Measurements from ENCODE around the gene RAD17. TPM values are rescaled to one million over a fixed set of nuclear protein-coding genes. Genes with fewer than 3 reads are reported as not detected.
A peak's percentile ranks its signal among the peaks of the same experiment; 100 is the strongest.

The RAD17 gene
- total and polyA plus RNA-seq, 2 experiments from 2014 or later, result 26.0 to 29.0 TPM

DNA sequence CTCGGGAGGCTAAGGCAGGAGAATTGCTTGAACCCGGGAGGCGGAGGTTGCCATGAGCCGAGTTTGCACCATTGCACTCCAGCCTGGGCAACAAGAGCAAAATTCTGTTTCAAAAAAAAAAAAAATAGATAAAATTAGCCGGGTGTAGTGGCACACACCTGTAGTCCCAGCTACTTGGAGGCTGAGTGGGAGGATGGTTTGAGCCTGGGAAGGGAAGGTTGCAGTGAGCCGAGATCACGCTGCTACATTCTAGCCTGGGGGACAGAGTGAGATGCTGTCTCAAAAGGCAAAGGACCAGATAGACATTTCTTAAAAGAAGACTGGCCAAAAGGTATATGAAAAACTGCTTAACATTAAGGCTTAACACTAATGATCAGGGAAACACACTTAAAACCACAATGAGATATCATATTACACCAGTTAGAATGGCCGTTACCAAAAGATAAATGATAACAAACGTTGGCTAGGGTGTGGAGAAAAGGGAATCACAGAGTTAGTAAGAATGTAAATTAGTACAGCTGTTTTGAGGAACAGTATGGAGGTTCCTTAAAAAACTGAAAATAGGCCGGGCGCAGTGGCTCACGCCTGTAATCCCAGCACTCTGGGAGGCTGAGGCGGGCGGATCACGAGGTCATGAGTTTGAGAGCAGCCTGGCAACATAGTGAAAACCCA is 35.2 kb downstream of the RAD17 start:
- H3K36me3 ChIP-seq, result peaks cover 35% of the 10 kb centered on the region
- no peak overlapping the region for H3K4me3 ChIP-seq
- no peaks in the 10 kb centered on the region for H3K9me3 ChIP-seq (ENCODE audit: low read depth)
- TF ChIP-seq, protein P1, sequence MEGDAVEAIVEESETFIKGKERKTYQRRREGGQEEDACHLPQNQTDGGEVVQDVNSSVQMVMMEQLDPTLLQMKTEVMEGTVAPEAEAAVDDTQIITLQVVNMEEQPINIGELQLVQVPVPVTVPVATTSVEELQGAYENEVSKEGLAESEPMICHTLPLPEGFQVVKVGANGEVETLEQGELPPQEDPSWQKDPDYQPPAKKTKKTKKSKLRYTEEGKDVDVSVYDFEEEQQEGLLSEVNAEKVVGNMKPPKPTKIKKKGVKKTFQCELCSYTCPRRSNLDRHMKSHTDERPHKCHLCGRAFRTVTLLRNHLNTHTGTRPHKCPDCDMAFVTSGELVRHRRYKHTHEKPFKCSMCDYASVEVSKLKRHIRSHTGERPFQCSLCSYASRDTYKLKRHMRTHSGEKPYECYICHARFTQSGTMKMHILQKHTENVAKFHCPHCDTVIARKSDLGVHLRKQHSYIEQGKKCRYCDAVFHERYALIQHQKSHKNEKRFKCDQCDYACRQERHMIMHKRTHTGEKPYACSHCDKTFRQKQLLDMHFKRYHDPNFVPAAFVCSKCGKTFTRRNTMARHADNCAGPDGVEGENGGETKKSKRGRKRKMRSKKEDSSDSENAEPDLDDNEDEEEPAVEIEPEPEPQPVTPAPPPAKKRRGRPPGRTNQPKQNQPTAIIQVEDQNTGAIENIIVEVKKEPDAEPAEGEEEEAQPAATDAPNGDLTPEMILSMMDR (IDR thresholded peaks at IDR 0.05; ENCODE audit: low read depth, low read length), result no peak
- H3K27me3 ChIP-seq, result no peaks in the 10 kb centered on the region
- H3K4me1 ChIP-seq (ENCODE audit: low read depth), result no peaks in the 10 kb centered on the region
- H3K27ac ChIP-seq, result no peak overlapping the region
- no peak for DNase-seq (ENCODE audit: low read depth in 1 of 2, low spot score in 1 of 2)

DNA sequence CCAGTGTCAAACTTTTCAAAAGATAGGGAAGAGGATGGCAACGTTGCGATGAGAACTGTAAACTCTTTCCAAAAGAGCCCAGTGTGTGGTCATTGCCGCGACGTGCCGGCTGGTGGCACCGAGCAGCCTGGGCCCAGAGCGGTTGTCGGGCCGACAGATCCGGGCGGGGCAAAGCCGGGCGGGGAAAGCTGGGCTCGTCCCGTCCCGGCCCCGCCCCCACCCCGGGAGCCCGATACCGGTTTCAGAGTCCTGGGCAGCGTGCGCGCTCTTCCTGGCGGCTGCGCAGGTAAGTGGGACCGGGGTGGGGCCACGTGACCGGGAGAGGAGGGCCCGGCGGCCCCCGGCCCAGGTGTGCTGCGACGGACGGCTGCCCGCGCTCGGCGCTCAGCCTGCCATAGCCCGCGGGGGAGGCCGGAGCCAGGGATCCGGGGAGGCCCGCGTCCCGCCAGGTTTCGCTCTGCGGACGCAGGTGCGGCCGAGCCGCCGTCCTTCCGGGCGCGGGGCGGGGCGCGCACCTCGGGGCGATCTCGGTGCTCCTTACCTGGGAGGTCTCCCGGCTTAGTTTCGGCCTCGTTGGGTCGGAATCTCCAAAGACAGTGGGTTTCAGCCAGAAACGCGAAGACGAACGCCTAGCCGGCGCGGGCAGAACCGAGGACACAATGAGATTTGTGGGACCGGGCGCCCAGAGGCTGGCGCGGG is 45.4 kb downstream of the RAD17 start, which contains the start of gene MARVELD2:
TSS of gene MARVELD2 (plus strand) at position 232 of the 699 bp plus-strand sequence. CDS start 4,270 bp downstream, outside the sequence.
- no peak within 1 kb of the TSS for H3K27ac ChIP-seq
- H3K36me3 ChIP-seq, result peaks cover 8% of the 10 kb centered on the region
- DNase-seq (ENCODE audit: low read depth in 1 of 2, low spot score in 1 of 2), result peak; percentile 63 to 76
- peaks cover 17% of the 10 kb centered on the region for H3K27me3 ChIP-seq
- peak within 1 kb of the TSS; percentile 43 for H3K4me3 ChIP-seq
- no peaks in the 10 kb centered on the region for H3K9me3 ChIP-seq (ENCODE audit: low read depth)
- TF ChIP-seq, protein P1 (IDR thresholded peaks at IDR 0.05; ENCODE audit: low read depth, low read length), result peak; percentile 40
- H3K4me1 ChIP-seq (ENCODE audit: low read depth), result no peaks in the 10 kb centered on the region

DNA sequence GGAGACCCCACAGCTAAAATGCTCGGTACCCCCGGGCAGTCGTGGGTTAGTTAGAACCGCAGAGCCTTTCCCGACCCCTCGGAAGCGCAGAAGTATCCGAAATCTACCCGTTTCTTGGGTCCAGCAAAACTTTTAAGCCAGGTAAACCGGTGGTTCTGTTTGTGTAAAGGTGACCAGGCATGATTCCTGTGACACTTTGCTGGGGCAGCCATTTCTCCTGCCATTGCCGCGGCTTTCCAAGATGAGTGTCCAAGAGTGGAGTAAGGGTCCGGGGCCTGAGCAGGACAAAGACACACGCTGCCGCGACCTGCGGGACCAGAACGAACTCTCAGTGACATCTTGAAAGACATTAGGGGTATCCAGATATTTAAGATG is 46.0 kb downstream of the RAD17 start:
- DNase-seq (ENCODE audit: low read depth in 1 of 2, low spot score in 1 of 2), result peak in 1 of 2 donors; percentile 5
- no peaks in the 10 kb centered on the region for H3K4me1 ChIP-seq (ENCODE audit: low read depth)
- no peaks in the 10 kb centered on the region for H3K9me3 ChIP-seq (ENCODE audit: low read depth)
- H3K27me3 ChIP-seq, result peaks cover 17% of the 10 kb centered on the region
- H3K36me3 ChIP-seq, result peaks cover 5% of the 10 kb centered on the region
- TF ChIP-seq, protein P1 (IDR thresholded peaks at IDR 0.05; ENCODE audit: low read depth, low read length), result no peak
- H3K4me3 ChIP-seq, result peak overlapping the region; percentile 43
- no peak overlapping the region for H3K27ac ChIP-seq

DNA sequence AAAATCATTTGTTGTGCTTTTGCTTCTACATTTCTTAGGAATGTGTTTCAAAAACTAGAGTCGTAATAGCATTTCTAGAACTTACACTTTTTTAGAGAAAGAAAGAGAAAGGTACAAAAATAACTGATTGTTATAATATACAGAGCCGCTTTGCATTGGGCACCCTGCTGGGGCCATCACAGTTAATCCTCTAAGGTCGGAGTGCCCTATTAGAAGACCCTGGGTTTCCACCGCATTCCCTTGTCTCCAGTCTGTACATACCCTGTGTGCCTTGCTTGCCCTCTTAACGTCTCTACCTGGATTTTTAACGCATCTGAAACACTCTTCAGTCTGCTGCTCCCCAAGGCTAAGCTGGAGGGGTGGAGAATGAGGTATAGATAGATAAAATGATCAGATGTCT is 46.6 kb downstream of the RAD17 start:
- H3K27ac ChIP-seq, result no peak overlapping the region
- H3K27me3 ChIP-seq, result peaks cover 17% of the 10 kb centered on the region
- TF ChIP-seq, protein P1 (IDR thresholded peaks at IDR 0.05; ENCODE audit: low read depth, low read length), result no peak
- no peaks in the 10 kb centered on the region for H3K9me3 ChIP-seq (ENCODE audit: low read depth)
- peak overlapping the region; percentile 43 for H3K4me3 ChIP-seq
- H3K4me1 ChIP-seq (ENCODE audit: low read depth), result no peaks in the 10 kb centered on the region
- DNase-seq (ENCODE audit: low read depth in 1 of 2, low spot score in 1 of 2), result no peak
- peaks cover 4% of the 10 kb centered on the region for H3K36me3 ChIP-seq

DNA sequence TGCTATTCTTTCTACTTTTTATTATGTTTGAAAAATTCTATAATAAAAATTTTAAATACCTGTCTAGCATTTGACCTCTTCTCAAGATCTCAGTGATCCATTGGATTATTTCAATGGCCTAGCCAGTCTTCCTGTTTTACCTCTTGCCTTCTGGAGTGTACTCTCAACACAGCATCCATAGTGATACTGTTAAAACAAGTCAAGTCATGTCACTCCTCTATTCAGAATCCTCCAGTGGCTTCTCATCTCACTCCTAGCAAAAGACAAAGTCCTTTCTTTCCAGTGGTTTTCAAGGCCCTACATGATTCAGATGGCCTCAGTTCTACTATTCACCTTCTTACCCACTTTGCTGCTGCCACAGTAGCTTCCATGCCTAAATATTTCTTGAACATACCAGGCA is 47.1 kb downstream of the RAD17 start:
- Histone ChIP-seq H3K4me1 (ENCODE audit: low read depth) (no peaks in the 10 kb centered on the region), H3K27ac (no peak overlapping the region), H3K36me3 (peaks cover 2% of the 10 kb centered on the region), H3K27me3 (peaks cover 17% of the 10 kb centered on the region), H3K9me3 (ENCODE audit: low read depth) (no peaks in the 10 kb centered on the region), H3K4me3 (no peak overlapping the region)
- DNase-seq (ENCODE audit: low read depth in 1 of 2, low spot score in 1 of 2), result no peak
- TF ChIP-seq, protein P1 (IDR thresholded peaks at IDR 0.05; ENCODE audit: low read depth, low read length), result no peak
